Gastrocnemius medialis (tissue), 4 donors: Measurements from ENCODE around the gene PIM3.

ENCODE experiments used
- CTCF ChIP-seq, 5 experiments: fragments of 450-650 bp in 3 of 5; fragments of 200-600 bp in 2 of 5; sonication (generic) in 2 of 5; IDR thresholded peaks in 4 of 5; conservative IDR thresholded peaks in 1 of 5; 1 replicate in 4 of 5; 2 replicates in 1 of 5; pipeline ENCODE4 v1.5.1; 2016 to 2019; ENCODE audit warnings: antibody characterized with exemption in 5 of 5, mild to moderate bottlenecking in 3 of 5, moderate library complexity in 3 of 5
- POLR2A ChIP-seq, 2 donors: fragments of 450-650 bp; IDR thresholded peaks; one replicate each; pipeline ENCODE4 v1.6.1; 2017; ENCODE audit warnings: antibody characterized with exemption in 2 of 2, mild to moderate bottlenecking in 2 of 2, moderate library complexity in 2 of 2

DNA sequence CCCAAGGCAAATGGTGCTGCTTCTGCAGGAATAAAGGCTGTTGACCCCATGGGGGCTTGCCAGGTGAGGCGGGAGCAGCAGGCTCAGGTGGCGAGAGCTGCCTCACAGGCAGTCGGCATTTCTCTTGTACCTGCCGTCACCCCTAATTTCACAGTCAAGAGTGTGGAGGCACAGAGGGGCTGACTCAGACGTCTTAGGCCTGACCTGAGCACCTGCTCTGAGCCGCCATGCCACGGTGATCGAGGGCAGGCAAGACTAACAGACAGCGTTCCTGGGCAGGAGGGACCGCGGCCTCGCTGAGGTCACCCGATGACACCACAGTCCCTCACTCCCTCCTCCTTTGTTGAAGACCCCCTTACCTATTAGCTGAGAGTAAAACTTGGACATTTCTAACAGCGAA is 47.5 kb upstream of the PIM3 start:
- no peak for TF ChIP-seq CTCF (IDR thresholded peaks at IDR 0.05 in 4 of 5, conservative IDR thresholded peaks at IDR 0.05 in 1 of 5)
- TF ChIP-seq POLR2A (IDR thresholded peaks at IDR 0.05), result no peak
